Caco-2 (cell line): ENCODE data around the gene NAGK. TPM values are rescaled to one million over a fixed set of nuclear protein-coding genes. Genes with fewer than 3 reads are reported as not detected.
"Not testable (repeated sequence)": the region's sequence is repeated elsewhere in the genome, so short reads cannot be mapped to it uniquely, and the experiment has no call there.

Experiments
- BruUV-seq: library from RNA; stranded (reverse); fragments of 400-500 nt; replicated peaks from 2 replicates; lab custom pipeline; 2021; lab: Mats Ljungman, UMichigan
- CTCF ChIA-PET: fragments of 300-600 bp; sonication (Branson Sonifier 250); formaldehyde crosslinking; loops from one replicate; lab custom pipeline; 2022; ENCODE audit warnings: antibody characterized with exemption; lab: Charles Lee
- POLR2A ChIA-PET: fragments of 300-600 bp; sonication (Branson Sonifier 250); formaldehyde crosslinking; loops from one replicate; lab custom pipeline; 2022; ENCODE audit warnings: antibody characterized with exemption; lab: Charles Lee
- DNase-seq, 2 experiments: peaks; one replicate each; pipeline versions ENCODE4 v3.0.0 to v3.0.0-alpha.2; 2020 to 2022
- H3K27me3 ChIP-seq: replicated peaks from 2 replicates; pipeline ENCODE4 v1.6.0; 2011; ENCODE audit warnings: low read length; ENCODE audit not compliant: control insufficient read depth, insufficient read depth
- H3K36me3 ChIP-seq: 2 replicates; pipeline ENCODE4 v1.5.1; 2011; ENCODE audit warnings: low read length; ENCODE audit not compliant: control insufficient read depth, insufficient read depth
- H3K4me1 ChIP-seq: fragments of 250-450 bp; sonication (Bioruptor Pico); 2 replicates; pipeline ENCODE4 v1.5.1; 2020; ENCODE audit warnings: mild to moderate bottlenecking
- H3K4me3 ChIP-seq: 2 replicates; pipeline ENCODE4 v1.5.1; 2011; ENCODE audit warnings: low read depth, mild to moderate bottlenecking, control low read depth, low read length
- H3K9me3 ChIP-seq: fragments of 250-450 bp; sonication (Bioruptor Pico); 2 replicates; pipeline ENCODE4 v1.5.1; 2020; ENCODE audit warnings: mild to moderate bottlenecking, moderate library complexity
- H3K27ac Mint-ChIP-seq: one replicate; pipeline ENCODE4 v1.8.0; 2022; ENCODE audit warnings: mixed read lengths; ENCODE audit not compliant: unreplicated experiment
- H3K27me3 Mint-ChIP-seq: one replicate; pipeline ENCODE4 v1.8.0; 2022; ENCODE audit warnings: mixed read lengths; ENCODE audit not compliant: insufficient read depth, unreplicated experiment
- H3K36me3 Mint-ChIP-seq: one replicate; pipeline ENCODE4 v1.8.0; 2022; ENCODE audit warnings: mild to moderate bottlenecking, mixed read lengths; ENCODE audit not compliant: insufficient read depth, unreplicated experiment
- H3K4me1 Mint-ChIP-seq: one replicate; pipeline ENCODE4 v1.8.0; 2022; ENCODE audit warnings: low read depth, mixed read lengths; ENCODE audit not compliant: unreplicated experiment
- H3K4me3 Mint-ChIP-seq: one replicate; pipeline ENCODE4 v1.8.0; 2022; ENCODE audit warnings: mild to moderate bottlenecking, moderate library complexity, mixed read lengths; ENCODE audit not compliant: unreplicated experiment
- H3K9me3 Mint-ChIP-seq: one replicate; pipeline ENCODE4 v1.8.0; 2022; ENCODE audit warnings: mixed read lengths; ENCODE audit not compliant: unreplicated experiment
- intact Hi-C: fragments of 100-400 bp; cut with micrococcal nuclease; formaldehyde crosslinking; loops from one replicate; pipeline ENCODE4 v1.10.0; 2022; ENCODE audit not compliant: unreplicated experiment
- total RNA-seq: library from RNA; stranded (reverse); gene quantifications from 2 replicates; pipeline ENCODE4 v1.2.3, GENCODE V29; 2022
- TF ChIP-seq, protein P1 (sequence below), 2 experiments: fragments of 200-600 bp in 1 of 2; IDR thresholded peaks; 1 replicate in 1 of 2; 2 replicates in 1 of 2; pipeline versions ENCODE4 v1.5.1 to v1.8.0; 2011 to 2022; ENCODE audit warnings: antibody characterized with exemption in 1 of 2, control low read depth in 1 of 2, inconsistent platforms in 1 of 2, low read depth in 1 of 2, low read length in 1 of 2, mild to moderate bottlenecking in 1 of 2, moderate library complexity in 1 of 2; ENCODE audit not compliant: insufficient read depth in 1 of 2, severe bottlenecking in 1 of 2, unreplicated experiment in 1 of 2

NAGK gene
- total RNA-seq, 1 experiment from 2014 or later: 101 TPM

DNA sequence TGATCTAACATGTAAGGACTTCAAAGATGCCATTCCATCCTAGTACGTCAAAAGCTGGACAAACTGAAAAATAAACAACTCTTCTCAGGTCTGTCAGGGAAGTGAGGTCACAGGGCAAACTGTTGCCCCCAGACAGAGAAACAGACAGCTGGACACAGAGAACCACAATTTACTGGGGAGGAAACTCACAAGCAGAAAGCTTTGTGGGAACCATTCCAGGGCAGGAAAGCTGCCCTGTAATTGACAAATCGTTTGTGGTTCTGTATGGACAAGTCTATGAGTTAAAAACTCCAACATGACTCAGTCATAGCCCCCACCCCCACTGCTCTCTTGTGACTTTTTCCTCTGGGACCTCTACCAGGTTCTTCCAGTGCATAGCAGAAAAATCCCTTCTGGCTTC, 33.2 kb downstream of the NAGK start:
- no TSS peak for BruUV-seq
- peaks cover 6% of the 10 kb centered on the region for H3K4me1 Mint-ChIP-seq
- Histone ChIP-seq H3K36me3 (no peaks in the 10 kb centered on the region), H3K4me3 (no peak overlapping the region), H3K9me3 (no peaks in the 10 kb centered on the region), H3K4me1 (peaks cover 4% of the 10 kb centered on the region), H3K27me3 (no peaks in the 10 kb centered on the region)
- H3K27ac Mint-ChIP-seq: no peak overlapping the region
- TF ChIP-seq, protein P1, sequence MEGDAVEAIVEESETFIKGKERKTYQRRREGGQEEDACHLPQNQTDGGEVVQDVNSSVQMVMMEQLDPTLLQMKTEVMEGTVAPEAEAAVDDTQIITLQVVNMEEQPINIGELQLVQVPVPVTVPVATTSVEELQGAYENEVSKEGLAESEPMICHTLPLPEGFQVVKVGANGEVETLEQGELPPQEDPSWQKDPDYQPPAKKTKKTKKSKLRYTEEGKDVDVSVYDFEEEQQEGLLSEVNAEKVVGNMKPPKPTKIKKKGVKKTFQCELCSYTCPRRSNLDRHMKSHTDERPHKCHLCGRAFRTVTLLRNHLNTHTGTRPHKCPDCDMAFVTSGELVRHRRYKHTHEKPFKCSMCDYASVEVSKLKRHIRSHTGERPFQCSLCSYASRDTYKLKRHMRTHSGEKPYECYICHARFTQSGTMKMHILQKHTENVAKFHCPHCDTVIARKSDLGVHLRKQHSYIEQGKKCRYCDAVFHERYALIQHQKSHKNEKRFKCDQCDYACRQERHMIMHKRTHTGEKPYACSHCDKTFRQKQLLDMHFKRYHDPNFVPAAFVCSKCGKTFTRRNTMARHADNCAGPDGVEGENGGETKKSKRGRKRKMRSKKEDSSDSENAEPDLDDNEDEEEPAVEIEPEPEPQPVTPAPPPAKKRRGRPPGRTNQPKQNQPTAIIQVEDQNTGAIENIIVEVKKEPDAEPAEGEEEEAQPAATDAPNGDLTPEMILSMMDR (IDR thresholded peaks at IDR 0.05; ENCODE audit: insufficient read depth in 1 of 2, low read depth in 1 of 2, low read length in 1 of 2, severe bottlenecking in 1 of 2, unreplicated experiment in 1 of 2): no peak
- peaks cover 15% of the 10 kb centered on the region for H3K9me3 Mint-ChIP-seq
- no peak for DNase-seq
- intact Hi-C loops: no loop called here
- peaks cover 6% of the 10 kb centered on the region for H3K27me3 Mint-ChIP-seq
- ChIA-PET POLR2A (interaction anchor here (0.6 to 1.1 kb wide), 2 partner anchors 28 to 33 kb away, joined by 3 read pairs; partner anchors contain the start of gene NAGK), CTCF (no interaction called here)
- no peak overlapping the region for H3K4me3 Mint-ChIP-seq
- H3K36me3 Mint-ChIP-seq: no peaks in the 10 kb centered on the region

DNA sequence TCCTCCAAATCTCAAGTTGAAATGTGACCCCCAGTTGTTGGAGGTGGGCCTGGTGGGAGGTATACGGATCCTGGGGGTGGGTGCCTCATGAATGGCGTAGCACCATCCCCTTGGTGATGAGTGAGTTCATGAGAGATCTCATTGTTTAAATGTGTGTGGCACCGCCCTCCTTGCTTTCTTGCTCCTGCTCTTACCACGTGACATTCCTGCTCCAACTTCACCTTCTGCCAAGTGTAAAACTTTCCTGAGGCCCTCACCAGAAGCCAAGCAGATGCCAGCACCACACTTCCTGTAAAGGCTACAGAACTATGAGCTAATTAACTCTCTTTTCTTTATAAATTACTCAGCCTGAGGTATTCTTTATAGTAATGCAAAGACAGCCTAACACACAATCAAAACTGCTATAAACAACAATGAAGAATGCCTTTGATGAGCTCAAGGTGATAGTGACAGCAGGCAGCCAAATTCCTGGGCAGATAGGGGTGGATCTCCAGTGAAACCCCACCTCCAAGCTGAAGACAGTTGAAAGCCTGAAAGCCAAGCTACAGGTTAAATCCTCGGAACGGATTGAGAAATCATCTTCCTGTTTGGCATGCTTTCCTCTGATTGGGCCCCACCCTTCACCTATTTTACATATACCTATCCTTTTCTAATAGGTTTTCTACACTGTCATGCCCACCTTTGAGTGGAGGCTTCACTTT, 34.7 kb downstream of the NAGK start:
- H3K36me3 Mint-ChIP-seq: no peaks in the 10 kb centered on the region
- no peak overlapping the region for H3K4me3 ChIP-seq
- peak in 1 of 2 experiments; percentile 41 for DNase-seq
- no peak overlapping the region for H3K27ac Mint-ChIP-seq
- H3K36me3 ChIP-seq: no peaks in the 10 kb centered on the region
- CTCF ChIA-PET: interaction anchor here (0.7 kb wide), 1 partner anchor 101 kb away, joined by 3 read pairs; no protein-coding TSS in a partner anchor
- peaks cover 3% of the 10 kb centered on the region for H3K27me3 Mint-ChIP-seq
- peaks cover 6% of the 10 kb centered on the region for H3K4me1 Mint-ChIP-seq
- H3K27me3 ChIP-seq: no peaks in the 10 kb centered on the region
- H3K9me3 Mint-ChIP-seq: peaks cover 15% of the 10 kb centered on the region
- POLR2A ChIA-PET: interaction anchor here (1.2 kb wide), 1 partner anchor 35 kb away, joined by 8 read pairs; the partner anchor contains the start of gene NAGK
- peaks cover 4% of the 10 kb centered on the region for H3K4me1 ChIP-seq
- no TSS peak for BruUV-seq
- intact Hi-C loops: no loop called here
- no peak overlapping the region for H3K4me3 Mint-ChIP-seq
- TF ChIP-seq, protein P1 (IDR thresholded peaks at IDR 0.05; ENCODE audit: insufficient read depth in 1 of 2, low read depth in 1 of 2, low read length in 1 of 2, severe bottlenecking in 1 of 2, unreplicated experiment in 1 of 2): no peak
- no peaks in the 10 kb centered on the region for H3K9me3 ChIP-seq

DNA sequence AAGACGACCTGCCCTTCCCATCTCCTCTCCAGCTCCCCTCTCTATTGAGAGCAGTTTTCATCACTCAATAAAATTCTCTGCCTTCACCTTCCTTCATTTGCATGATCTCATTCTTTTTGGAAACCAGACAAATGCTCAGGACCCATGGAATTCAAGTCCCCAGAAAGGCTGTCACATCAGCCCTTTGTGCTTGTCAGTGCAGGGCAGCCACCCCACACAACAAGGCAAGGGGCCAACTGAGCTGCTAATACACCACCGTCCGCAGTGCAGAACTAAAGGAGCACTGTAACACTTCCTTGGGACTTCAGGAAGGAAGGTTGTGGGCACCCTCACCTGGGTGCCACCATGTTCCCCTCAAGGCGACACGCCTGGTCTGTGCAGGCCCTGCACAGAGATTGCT, 35.4 kb downstream of the NAGK start:
- no TSS peak for BruUV-seq
- peaks cover 3% of the 10 kb centered on the region for H3K27me3 Mint-ChIP-seq
- no peak overlapping the region for H3K27ac Mint-ChIP-seq
- H3K4me1 Mint-ChIP-seq: peaks cover 6% of the 10 kb centered on the region
- intact Hi-C loops: no loop called here
- ChIA-PET POLR2A (interaction anchor here (1.2 kb wide), 1 partner anchor 35 kb away, joined by 8 read pairs; the partner anchor contains the start of gene NAGK), CTCF (no interaction called here)
- peaks cover 15% of the 10 kb centered on the region for H3K9me3 Mint-ChIP-seq
- H3K36me3 Mint-ChIP-seq: no peaks in the 10 kb centered on the region
- H3K27me3 ChIP-seq: no peaks in the 10 kb centered on the region
- H3K36me3 ChIP-seq: no peaks in the 10 kb centered on the region
- no peak overlapping the region for H3K4me3 ChIP-seq
- no peak overlapping the region for H3K4me3 Mint-ChIP-seq
- DNase-seq: no peak
- TF ChIP-seq, protein P1 (IDR thresholded peaks at IDR 0.05; ENCODE audit: insufficient read depth in 1 of 2, low read depth in 1 of 2, low read length in 1 of 2, severe bottlenecking in 1 of 2, unreplicated experiment in 1 of 2): no peak
- no peaks in the 10 kb centered on the region for H3K9me3 ChIP-seq
- H3K4me1 ChIP-seq: peaks cover 4% of the 10 kb centered on the region

DNA sequence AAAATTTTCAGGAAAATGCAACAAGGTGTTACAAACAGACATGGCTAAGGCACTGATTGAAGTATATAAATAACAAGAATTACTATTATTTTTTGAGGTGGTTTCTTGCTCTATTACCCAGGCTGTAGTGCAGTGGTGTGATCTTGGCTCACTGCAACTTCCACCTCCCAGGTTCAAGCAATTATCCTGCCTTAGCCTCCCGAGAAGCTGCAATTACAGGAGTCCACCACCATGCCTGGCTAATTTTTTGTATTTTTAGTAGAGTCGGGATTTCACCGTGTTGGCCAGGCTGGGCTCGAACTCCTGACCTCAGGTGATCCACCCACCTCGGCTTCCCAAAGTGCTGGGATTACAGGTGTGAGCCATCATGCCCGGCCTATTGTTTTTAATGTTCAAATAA, 38.0 kb downstream of the NAGK start:
- CTCF ChIA-PET: interaction anchor here (0.5 kb wide), 1 partner anchor 9 kb away, joined by 3 read pairs; no protein-coding TSS in a partner anchor
- DNase-seq, H3K4me3 Mint-ChIP-seq, H3K36me3 Mint-ChIP-seq, POLR2A ChIA-PET, H3K4me1 ChIP-seq, H3K4me1 Mint-ChIP-seq, intact Hi-C loops, H3K36me3 ChIP-seq, H3K4me3 ChIP-seq, H3K9me3 ChIP-seq, H3K27me3 Mint-ChIP-seq, H3K27ac Mint-ChIP-seq, H3K27me3 ChIP-seq, BruUV-seq: not testable (repeated sequence)
- H3K9me3 Mint-ChIP-seq: peaks cover 15% of the 10 kb centered on the region
